BLaER1 treated with 17β-estradiol and CSF1 and Interleukin-3, amounts not matched to agents 10 nM and 100 nM (cell line): ENCODE data around the gene KLK12.

Source experiments
- H3K27ac ChIP-seq, 11 experiments: shearing (Covaris generic); formaldehyde crosslinking; 2 replicates each; pipeline ENCODE4 v1.8.1; 2022
- H3K27me3 ChIP-seq, 11 experiments: shearing (Covaris generic); formaldehyde crosslinking; 2 replicates each; pipeline ENCODE4 v1.8.1; 2022
- H3K36me3 ChIP-seq, 11 experiments: shearing (Covaris generic); formaldehyde crosslinking; 2 replicates each; pipeline ENCODE4 v1.8.1; 2022
- H3K4me1 ChIP-seq, 10 experiments: shearing (Covaris generic); formaldehyde crosslinking; 2 replicates each; pipeline ENCODE4 v1.8.1; 2022
- H3K4me2 ChIP-seq, 11 experiments: shearing (Covaris generic); formaldehyde crosslinking; 2 replicates each; pipeline ENCODE4 v1.8.1; 2022
- H3K4me3 ChIP-seq, 10 experiments: shearing (Covaris generic); formaldehyde crosslinking; 2 replicates each; pipeline ENCODE4 v1.8.1; 2022
- H3K9ac ChIP-seq, 11 experiments: shearing (Covaris generic); formaldehyde crosslinking; 2 replicates each; pipeline ENCODE4 v1.8.1; 2022
- H3K9me3 ChIP-seq, 11 experiments: shearing (Covaris generic); formaldehyde crosslinking; replicated peaks in 1 of 11; 2 replicates each; pipeline ENCODE4 v1.8.1; 2022
- H4K20me1 ChIP-seq, 11 experiments: shearing (Covaris generic); formaldehyde crosslinking; 2 replicates each; pipeline ENCODE4 v1.8.1; 2022
- Cebpa-rat ChIP-seq, 11 experiments: shearing (Covaris generic); IDR thresholded peaks; 2 replicates each; pipeline ENCODE4 v1.8.1; 2022

KLK12 gene

DNA sequence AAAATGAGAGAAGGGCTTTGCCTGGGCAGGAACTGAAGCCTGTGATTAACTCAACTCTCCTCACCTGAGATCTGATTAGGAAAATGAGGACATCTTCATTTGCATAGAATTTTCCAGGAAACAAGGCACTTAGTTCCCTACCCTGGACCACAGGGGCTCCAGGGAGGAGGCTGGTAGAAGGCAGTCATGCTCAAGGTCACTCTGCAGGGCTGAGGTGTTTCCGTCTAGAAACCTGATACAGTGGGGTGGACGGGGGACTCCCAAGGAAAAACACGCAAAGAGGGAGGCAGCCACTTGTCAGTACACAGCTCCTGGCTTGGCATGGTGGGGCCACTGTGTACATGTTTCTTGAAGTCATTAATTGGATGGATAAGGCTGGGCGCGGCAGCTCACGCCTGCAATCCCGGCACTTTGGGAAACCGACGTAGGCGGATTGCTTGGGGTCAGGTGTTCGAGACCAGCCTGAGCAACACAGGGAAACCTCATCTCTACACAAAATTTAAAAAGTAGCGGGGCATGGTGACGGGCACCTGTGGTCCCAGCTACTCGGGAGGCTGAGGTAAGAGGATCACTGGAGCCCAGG is 41.9 kb upstream of the KLK12 start:
- no peaks in the 10 kb centered on the region; a peak in 1 of 22 replicates for H4K20me1 ChIP-seq
- H3K4me3 ChIP-seq: no peak overlapping the region
- peaks cover 5 to 31% (median 16%) of the 10 kb centered on the region in 11 experiments; a peak in 11 of 22 replicates for H3K36me3 ChIP-seq
- no peaks in the 10 kb centered on the region for H3K4me1 ChIP-seq
- no peak for TF ChIP-seq Cebpa-rat (IDR thresholded peaks at IDR 0.05)
- no peaks in the 10 kb centered on the region for H3K27me3 ChIP-seq
- H3K9me3 ChIP-seq: peaks cover 18 to 25% (median 23%) of the 10 kb centered on the region in 11 experiments
- H3K4me2 ChIP-seq: no peak overlapping the region
- no peak overlapping the region for H3K9ac ChIP-seq
- H3K27ac ChIP-seq: no peak overlapping the region

DNA sequence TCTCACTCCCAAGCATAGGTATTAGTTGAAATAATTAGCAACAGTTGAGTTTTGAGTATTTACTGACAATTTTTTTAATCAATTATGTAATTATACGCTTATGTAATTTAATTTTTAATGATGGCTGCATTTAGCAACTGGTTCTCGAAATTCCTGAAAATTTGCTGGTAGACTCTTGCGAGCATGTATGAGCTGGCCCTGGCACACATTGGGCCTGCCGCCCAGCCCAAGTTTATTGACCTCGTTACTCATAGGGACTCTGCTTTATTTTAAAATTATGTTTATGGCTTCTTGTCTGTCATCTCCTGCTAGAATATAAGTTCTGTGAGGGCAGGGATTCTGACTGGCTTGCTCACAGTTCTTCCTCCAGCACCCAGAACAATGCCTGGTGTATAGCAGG is 41.2 kb upstream of the KLK12 start:
- TF ChIP-seq Cebpa-rat (IDR thresholded peaks at IDR 0.05): no peak
- Histone ChIP-seq H3K9me3 (peaks cover 18 to 25% (median 23%) of the 10 kb centered on the region in 11 experiments), H3K27ac (no peak overlapping the region), H3K4me1 (no peaks in the 10 kb centered on the region), H3K4me3 (no peak overlapping the region), H3K27me3 (no peaks in the 10 kb centered on the region), H3K36me3 (peaks cover under 1 to 23% (median 9%) of the 10 kb centered on the region in 11 experiments; a peak in 8 of 22 replicates), H4K20me1 (no peaks in the 10 kb centered on the region), H3K4me2 (no peak overlapping the region), H3K9ac (no peak overlapping the region)

DNA sequence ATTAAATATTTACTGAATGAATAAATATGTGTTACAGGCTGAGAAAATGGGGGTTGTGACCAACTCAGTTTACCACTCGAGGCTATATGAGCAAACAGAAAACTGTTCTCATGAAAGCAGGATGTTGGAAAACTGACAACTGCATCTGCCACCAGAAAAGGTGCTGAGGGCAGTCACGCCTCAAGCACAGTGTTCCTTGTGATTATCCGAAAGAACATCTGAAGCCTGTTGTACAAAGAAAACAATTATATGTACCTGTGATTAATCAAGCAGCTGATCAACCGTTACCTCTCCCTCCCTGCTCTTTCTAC is 36.2 kb upstream of the KLK12 start:
- H3K4me1 ChIP-seq: no peaks in the 10 kb centered on the region
- no peak overlapping the region for H3K9ac ChIP-seq
- H4K20me1 ChIP-seq: no peaks in the 10 kb centered on the region
- no peak overlapping the region for H3K4me3 ChIP-seq
- peaks cover 18 to 25% (median 23%) of the 10 kb centered on the region in 11 experiments for H3K9me3 ChIP-seq
- no peaks in the 10 kb centered on the region for H3K27me3 ChIP-seq
- no peaks in the 10 kb centered on the region for H3K36me3 ChIP-seq
- TF ChIP-seq Cebpa-rat (IDR thresholded peaks at IDR 0.05): no peak
- H3K27ac ChIP-seq: no peak overlapping the region
- H3K4me2 ChIP-seq: no peak overlapping the region

DNA sequence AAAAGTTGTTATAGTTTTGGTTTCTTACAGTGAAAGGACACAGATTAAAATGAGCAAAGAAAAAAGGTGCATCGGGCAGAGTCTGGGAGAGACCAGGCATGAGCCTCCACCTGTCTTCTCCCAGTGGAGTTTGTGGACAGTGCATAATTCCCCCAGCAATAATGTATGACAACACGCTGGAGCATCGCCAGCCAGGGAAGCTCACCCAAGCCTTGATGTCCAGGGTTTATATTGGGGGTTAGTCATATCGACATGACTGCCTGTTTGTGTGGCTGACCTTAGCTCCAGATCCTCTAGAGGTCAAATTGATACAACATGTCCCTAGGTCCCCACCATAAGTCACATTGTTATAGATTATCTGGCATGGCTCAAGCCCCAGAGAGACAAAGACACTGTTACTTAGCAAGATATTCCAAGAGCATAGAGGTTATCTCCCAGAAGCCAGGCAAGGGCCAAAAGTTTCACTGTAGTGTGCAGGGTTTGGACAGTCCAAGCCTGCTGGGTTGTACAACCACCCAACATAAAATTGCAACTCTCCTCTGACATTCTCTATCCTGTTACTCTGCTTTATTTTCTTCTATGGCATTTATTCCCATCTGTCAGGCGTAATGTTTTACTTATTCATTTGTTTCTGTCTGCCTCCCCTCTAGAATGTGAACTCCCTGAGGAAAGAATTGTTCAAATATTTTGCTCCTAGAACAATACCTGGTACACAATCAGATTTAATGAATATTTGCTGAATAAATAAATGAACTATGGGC is 35.7 kb upstream of the KLK12 start:
- peaks cover 18 to 25% (median 23%) of the 10 kb centered on the region in 11 experiments for H3K9me3 ChIP-seq
- no peak overlapping the region for H3K27ac ChIP-seq
- TF ChIP-seq Cebpa-rat (IDR thresholded peaks at IDR 0.05): no peak
- no peak overlapping the region for H3K4me2 ChIP-seq
- no peaks in the 10 kb centered on the region for H3K27me3 ChIP-seq
- H3K36me3 ChIP-seq: no peaks in the 10 kb centered on the region
- H3K9ac ChIP-seq: no peak overlapping the region
- no peaks in the 10 kb centered on the region for H4K20me1 ChIP-seq
- H3K4me1 ChIP-seq: no peaks in the 10 kb centered on the region
- no peak overlapping the region for H3K4me3 ChIP-seq

DNA sequence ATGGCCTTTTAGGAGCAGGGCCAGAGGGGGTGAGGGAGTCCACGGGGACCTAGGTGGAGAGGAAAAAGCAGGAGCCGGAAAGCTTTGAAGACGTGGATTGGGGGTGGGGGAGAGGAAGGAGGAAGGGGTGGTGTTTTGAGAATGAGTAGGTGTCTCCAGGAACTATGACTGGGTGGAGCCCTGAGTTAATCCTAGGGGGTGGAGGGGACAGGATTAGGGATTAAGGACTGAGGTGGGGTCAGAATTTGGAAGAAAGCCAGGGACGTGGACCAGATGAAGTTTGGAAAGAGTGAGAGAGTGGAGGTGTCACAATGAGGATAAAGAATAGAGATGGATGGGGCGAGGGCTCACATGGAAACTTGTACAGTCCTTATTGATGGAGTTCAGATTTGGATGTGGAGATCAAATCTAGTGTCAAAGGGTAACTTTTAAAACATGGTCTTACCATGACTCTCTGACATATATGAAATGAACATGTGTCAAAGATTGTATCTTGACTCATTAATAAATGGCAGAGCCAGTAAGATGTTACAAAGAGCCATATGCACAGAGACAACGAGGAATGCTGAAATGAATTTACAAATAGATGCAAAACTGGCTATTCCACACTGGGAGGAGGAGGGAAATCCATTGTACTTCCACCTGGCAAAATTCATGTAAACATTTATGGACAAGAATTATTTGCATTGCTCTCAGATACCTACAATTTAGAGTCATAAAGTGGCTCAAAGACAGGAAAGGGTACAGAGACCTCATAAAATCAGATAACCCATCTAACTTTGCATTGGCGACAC is 31.8 kb upstream of the KLK12 start:
- Histone ChIP-seq H3K4me1 (0 out of 20 replicates have a peak, but pooled peaks cover 0 to 3% (median 0%) of the 10 kb centered on the region in 10 experiments), H3K4me3 (no peak overlapping the region), H3K36me3 (no peaks in the 10 kb centered on the region), H4K20me1 (no peaks in the 10 kb centered on the region), H3K9me3 (no peaks in the 10 kb centered on the region), H3K9ac (no peak overlapping the region), H3K27ac (no peak overlapping the region), H3K4me2 (no peak overlapping the region), H3K27me3 (no peaks in the 10 kb centered on the region)
- TF ChIP-seq Cebpa-rat (IDR thresholded peaks at IDR 0.05): no peak

DNA sequence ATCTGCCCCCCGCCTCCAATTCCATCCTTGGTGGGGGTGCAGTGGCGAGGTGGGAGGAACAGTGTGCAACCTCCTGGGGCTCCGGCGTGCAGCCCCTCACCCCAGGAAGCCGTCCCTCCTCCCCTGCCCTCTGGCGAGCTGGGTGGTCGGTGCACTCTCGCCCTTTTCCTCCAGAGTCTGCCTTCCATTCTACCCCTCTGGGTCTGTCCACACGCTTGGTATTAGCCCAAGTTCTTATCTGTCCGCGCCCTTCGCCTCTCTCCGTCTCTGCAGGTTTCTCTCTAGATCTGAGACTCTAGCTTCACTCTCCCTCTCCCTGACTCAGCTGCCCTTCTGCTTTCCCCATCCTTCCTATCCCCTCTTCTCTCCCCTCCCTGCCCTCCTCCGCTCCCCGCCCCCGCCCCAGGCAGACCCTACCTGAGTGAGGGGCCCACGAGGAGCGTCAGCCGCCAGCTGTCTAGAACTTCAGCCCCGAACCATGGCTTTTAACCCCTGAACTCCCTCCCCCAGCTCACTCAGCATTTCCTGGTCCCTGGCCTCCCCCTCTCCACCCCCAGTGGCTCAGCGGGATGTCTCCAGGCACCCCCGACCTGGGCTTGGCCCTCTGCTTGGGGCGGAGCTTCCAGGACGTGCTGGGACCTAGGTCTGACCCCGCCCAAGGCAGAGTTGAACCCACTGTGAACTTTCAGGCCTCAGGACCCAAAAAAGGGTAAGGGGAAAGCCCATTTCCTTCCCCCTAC is 30.6 kb upstream of the KLK12 start:
- no peaks in the 10 kb centered on the region for H4K20me1 ChIP-seq
- H3K4me2 ChIP-seq: peak overlapping the region in 10 of 11 experiments; percentile 34 to 62 (median 50); a peak in 13 of 22 replicates
- peak overlapping the region in 6 of 10 experiments; percentile 27 to 54 (median 43); a peak in 5 of 20 replicates for H3K4me3 ChIP-seq
- no peak overlapping the region for H3K27ac ChIP-seq
- H3K27me3 ChIP-seq: no peaks in the 10 kb centered on the region
- no peaks in the 10 kb centered on the region for H3K9me3 ChIP-seq
- TF ChIP-seq Cebpa-rat (IDR thresholded peaks at IDR 0.05): no peak
- H3K36me3 ChIP-seq: no peaks in the 10 kb centered on the region
- H3K4me1 ChIP-seq: 0 out of 20 replicates have a peak, but pooled peaks cover 0 to 3% (median 0%) of the 10 kb centered on the region in 10 experiments
- H3K9ac ChIP-seq: no peak overlapping the region; a peak in 1 of 22 replicates

DNA sequence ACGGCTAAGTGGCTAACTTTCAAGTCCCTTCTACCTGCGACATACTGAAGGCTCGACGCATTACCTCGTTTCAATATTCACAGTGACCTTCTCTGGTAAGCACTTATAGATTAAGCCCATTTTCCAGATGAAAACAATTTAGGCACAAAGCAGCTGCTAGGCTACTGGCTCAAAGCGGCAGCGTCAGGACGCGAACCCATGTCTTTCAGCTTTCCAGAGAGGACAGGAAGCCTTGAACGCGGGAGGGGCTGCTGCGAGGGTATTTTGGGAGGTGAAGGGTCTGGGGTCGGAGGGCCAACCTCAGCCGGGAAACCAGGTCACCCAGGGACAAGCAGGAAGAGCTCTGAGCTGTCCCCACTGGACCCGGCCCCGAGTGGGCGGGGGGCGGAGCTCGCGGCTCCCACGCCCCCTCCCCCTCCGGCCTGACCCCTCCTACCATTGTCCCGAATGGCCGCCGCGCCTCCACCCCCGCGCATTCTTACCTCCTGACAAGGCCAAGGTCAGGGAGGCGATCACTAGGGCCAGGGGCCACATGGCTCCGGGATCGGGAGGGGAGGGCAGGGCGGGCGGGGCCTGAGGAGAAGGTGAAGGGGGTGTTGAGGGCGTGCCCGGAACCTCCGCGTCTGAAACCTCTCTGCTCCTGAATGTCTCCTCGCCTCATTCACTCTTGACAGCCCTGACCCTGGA is 29.9 kb upstream of the KLK12 start, which contains the start of gene KLK13:
KLK13 (minus strand) TSS at position 559 of the 687 bp plus-strand sequence; CDS start at position 534, 25 bp downstream.
- no peaks in the 10 kb centered on the region for H4K20me1 ChIP-seq
- H3K4me3 ChIP-seq: peak within 1 kb of the TSS in 8 of 10 experiments; percentile 27 to 54 (median 38); a peak in 10 of 20 replicates
- peak within 1 kb of the TSS; percentile 34 to 62 (median 50); a peak in 16 of 22 replicates for H3K4me2 ChIP-seq
- no peak for TF ChIP-seq Cebpa-rat (IDR thresholded peaks at IDR 0.05)
- H3K4me1 ChIP-seq: 0 out of 20 replicates have a peak, but pooled peaks cover 0 to 3% (median 0%) of the 10 kb centered on the region in 10 experiments
- no peak within 1 kb of the TSS for H3K27ac ChIP-seq
- H3K27me3 ChIP-seq: no peaks in the 10 kb centered on the region
- no peaks in the 10 kb centered on the region for H3K36me3 ChIP-seq
- H3K9ac ChIP-seq: no peak within 1 kb of the TSS; a peak in 2 of 22 replicates
- no peaks in the 10 kb centered on the region for H3K9me3 ChIP-seq

DNA sequence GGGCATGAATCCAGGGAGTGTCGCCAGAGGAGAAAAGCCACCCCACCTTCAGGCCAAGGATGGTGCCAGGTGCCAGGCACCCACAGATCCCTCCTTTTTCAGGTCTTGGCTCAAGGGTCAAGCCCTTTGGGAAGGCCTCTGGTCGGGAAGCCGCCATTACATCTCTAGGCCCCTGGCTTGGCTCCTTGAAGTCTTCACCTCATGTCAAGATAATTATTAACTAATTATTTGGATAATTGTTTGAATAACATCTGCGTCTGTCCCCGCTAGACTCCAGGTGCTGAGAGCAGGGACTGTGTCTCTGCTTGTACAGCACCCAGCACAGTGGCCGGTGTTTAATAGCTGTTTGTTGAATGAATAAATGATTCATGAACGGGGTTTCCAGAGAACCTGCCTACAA is 28.9 kb upstream of the KLK12 start:
- Histone ChIP-seq H3K4me1 (0 out of 20 replicates have a peak, but pooled peaks cover 0 to 3% (median 0%) of the 10 kb centered on the region in 10 experiments), H3K9ac (no peak overlapping the region), H3K4me3 (no peak overlapping the region), H3K27ac (no peak overlapping the region), H3K27me3 (no peaks in the 10 kb centered on the region), H3K9me3 (no peaks in the 10 kb centered on the region), H3K36me3 (no peaks in the 10 kb centered on the region), H3K4me2 (no peak overlapping the region), H4K20me1 (no peaks in the 10 kb centered on the region)
- TF ChIP-seq Cebpa-rat (IDR thresholded peaks at IDR 0.05): no peak
